DND-41 (cell line): ENCODE data around the gene ACADVL.

ENCODE experiments used
- CTCF ChIP-seq: IDR thresholded peaks from 2 replicates; pipeline ENCODE4 v1.5.1; 2012; ENCODE audit warnings: borderline replicate concordance, low read length, moderate library complexity, mild to moderate bottlenecking; ENCODE audit not compliant: poor library complexity, severe bottlenecking; ENCODE audit errors: extremely low read depth
- EZH2 ChIP-seq: IDR thresholded peaks from 3 replicates; pipeline ENCODE4 v1.6.1; 2012; ENCODE audit warnings: borderline replicate concordance, low read depth, mild to moderate bottlenecking, moderate library complexity, low read length, inconsistent platforms; ENCODE audit not compliant: severe bottlenecking

GRCh38 chr17:7260151-7260550 lies 40.4 kb downstream of the ACADVL start:
- TF ChIP-seq CTCF (no peak), EZH2 (no peak)
